K562 (cell line): Measurements from ENCODE around the gene GNG14. TPM values are rescaled to one million over a fixed set of nuclear protein-coding genes. Genes with fewer than 3 reads are reported as not detected.

Experiments used
- SLC30A9 ChIP-seq: fragments of 250-450 bp; sonication (Bioruptor Pico); IDR thresholded peaks from 2 replicates; pipeline ENCODE4 v1.8.0; 2022; ENCODE audit warnings: mild to moderate bottlenecking, moderate library complexity
- SMC3 ChIP-seq: conservative IDR thresholded peaks from 2 replicates; pipeline ENCODE4 v1.6.1; 2011; ENCODE audit warnings: low read depth, low read length, improper control_type of control experiment; ENCODE audit not compliant: insufficient read depth
- ZNF224 ChIP-seq: sonication (generic); formaldehyde crosslinking; IDR thresholded peaks from 2 replicates; pipeline ENCODE4 v1.8.0; 2022; ENCODE audit warnings: mild to moderate bottlenecking, missing genetic modification reagents
- ZZZ3 ChIP-seq: fragments of 450-650 bp; IDR thresholded peaks from 2 replicates; pipeline ENCODE4 v1.6.1; 2016; ENCODE audit warnings: antibody characterized with exemption, mild to moderate bottlenecking, moderate library complexity
- polyA plus RNA-seq, 8 experiments: library from polyadenylated mRNA; depleted of rRNA in 4 of 8; stranded (reverse) in 5 of 8; unstranded in 3 of 8; fragments of >200 nt; fragmentation: Nextera tagmentation in 2 of 8; fragmentation: Illumina TruSeq in 1 of 8; extraction: Ambion mirVana in 2 of 8; extraction: Trizol in 1 of 8; gene quantifications; 2 replicates each; pipeline versions ENCODE4 v1.2.1 to v1.2.3, GENCODE V29; 2011 to 2014; ENCODE audit warnings: inconsistent platforms in 1 of 8, missing spikeins in 1 of 8
- total RNA-seq, 7 experiments: library from RNA; depleted of rRNA in 6 of 7; stranded (reverse); fragments of >200 nt in 6 of 7; fragmentation: Illumina TruSeq in 2 of 7; extraction: Trizol in 2 of 7; gene quantifications; 2 replicates each; pipeline versions ENCODE4 v1.2.1 to v1.2.3, GENCODE V29; 2011 to 2021; ENCODE audit warnings: low replicate concordance in 1 of 7
- TF ChIP-seq, protein P1 (sequence below): fragments of 450-650 bp; IDR thresholded peaks from 2 replicates; pipeline ENCODE4 v1.6.1; 2018; ENCODE audit not compliant: partially characterized antibody
- TF ChIP-seq, protein P2 (sequence below): fragments of 200-600 bp; sonication (generic); IDR thresholded peaks from one replicate; pipeline ENCODE4 v1.6.1; 2012; ENCODE audit warnings: mild to moderate bottlenecking, low read depth, low read length, inconsistent platforms
- TF ChIP-seq, protein P3 (sequence below): fragments of 450-650 bp; formaldehyde crosslinking; IDR thresholded peaks from 2 replicates; pipeline ENCODE4 v1.4.0; 2020; ENCODE audit warnings: mild to moderate bottlenecking, mixed read lengths
- TF ChIP-seq, protein P4 (sequence below): sonication (generic); formaldehyde crosslinking; IDR thresholded peaks from 2 replicates; pipeline ENCODE4 v1.9.0; 2022; ENCODE audit warnings: mild to moderate bottlenecking, missing genetic modification reagents

Gene GNG14
- total and polyA plus RNA-seq, 9 of the 15 experiments (the other 6 are each of a cell fraction or from before 2014, with no cell fraction given) = not detected

DNA sequence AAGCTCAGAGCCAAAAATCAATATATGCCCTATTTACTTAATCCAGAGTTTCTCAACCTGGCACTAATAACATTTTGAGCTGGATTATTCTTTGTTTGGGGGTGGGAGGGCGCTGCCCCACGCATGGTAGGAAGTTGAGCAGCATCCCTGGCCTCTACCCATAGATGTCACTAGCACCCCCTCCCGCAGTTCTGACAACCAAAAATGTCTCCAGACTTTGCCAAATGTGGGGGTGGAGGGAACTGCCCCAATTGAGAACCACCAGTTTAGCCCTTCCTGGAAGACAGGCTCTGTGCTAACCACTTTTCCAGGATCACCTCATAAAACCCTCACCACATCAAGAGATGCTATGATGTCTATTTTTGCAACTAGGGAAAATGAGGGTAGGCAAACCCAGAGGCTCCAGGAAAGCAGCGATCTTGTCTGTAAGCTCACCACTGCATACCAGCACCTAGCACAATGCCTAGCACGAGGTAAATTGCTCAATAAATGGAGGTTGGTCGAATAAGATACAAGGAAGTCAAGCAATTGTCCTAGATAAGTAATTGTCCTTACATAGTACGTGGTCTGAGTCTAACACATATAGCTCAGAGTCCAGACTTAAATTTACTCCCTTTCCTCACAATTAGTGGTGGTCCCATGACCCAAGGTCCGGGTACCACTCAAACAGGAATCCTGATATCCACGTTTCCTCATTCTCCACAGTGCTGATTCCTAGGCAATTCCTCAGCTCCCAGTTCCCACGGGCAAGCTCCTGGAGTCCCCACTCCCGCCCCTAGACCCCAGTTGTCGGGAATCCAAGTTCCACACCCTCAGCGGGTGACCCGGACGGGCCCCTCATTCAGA lies 45.8 kb downstream of the GNG14 start (continued):
- TF ChIP-seq ZZZ3 (no peak), ZNF224 (CRISPR knock-in tag) (no peak), SMC3 (no peak), SLC30A9 (CRISPR knock-in tag) (no peak)
- TF ChIP-seq, protein P1, sequence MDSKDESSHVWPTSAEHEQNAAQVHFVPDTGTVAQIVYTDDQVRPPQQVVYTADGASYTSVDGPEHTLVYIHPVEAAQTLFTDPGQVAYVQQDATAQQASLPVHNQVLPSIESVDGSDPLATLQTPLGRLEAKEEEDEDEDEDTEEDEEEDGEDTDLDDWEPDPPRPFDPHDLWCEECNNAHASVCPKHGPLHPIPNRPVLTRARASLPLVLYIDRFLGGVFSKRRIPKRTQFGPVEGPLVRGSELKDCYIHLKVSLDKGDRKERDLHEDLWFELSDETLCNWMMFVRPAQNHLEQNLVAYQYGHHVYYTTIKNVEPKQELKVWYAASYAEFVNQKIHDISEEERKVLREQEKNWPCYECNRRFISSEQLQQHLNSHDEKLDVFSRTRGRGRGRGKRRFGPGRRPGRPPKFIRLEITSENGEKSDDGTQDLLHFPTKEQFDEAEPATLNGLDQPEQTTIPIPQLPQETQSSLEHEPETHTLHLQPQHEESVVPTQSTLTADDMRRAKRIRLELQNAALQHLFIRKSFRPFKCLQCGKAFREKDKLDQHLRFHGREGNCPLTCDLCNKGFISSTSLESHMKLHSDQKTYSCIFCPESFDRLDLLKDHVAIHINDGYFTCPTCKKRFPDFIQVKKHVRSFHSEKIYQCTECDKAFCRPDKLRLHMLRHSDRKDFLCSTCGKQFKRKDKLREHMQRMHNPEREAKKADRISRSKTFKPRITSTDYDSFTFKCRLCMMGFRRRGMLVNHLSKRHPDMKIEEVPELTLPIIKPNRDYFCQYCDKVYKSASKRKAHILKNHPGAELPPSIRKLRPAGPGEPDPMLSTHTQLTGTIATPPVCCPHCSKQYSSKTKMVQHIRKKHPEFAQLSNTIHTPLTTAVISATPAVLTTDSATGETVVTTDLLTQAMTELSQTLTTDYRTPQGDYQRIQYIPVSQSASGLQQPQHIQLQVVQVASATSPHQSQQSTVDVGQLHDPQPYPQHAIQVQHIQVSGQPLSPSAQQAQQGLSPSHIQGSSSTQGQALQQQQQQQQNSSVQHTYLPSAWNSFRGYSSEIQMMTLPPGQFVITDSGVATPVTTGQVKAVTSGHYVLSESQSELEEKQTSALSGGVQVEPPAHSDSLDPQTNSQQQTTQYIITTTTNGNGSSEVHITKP = peak; percentile 56
- TF ChIP-seq, protein P2, sequence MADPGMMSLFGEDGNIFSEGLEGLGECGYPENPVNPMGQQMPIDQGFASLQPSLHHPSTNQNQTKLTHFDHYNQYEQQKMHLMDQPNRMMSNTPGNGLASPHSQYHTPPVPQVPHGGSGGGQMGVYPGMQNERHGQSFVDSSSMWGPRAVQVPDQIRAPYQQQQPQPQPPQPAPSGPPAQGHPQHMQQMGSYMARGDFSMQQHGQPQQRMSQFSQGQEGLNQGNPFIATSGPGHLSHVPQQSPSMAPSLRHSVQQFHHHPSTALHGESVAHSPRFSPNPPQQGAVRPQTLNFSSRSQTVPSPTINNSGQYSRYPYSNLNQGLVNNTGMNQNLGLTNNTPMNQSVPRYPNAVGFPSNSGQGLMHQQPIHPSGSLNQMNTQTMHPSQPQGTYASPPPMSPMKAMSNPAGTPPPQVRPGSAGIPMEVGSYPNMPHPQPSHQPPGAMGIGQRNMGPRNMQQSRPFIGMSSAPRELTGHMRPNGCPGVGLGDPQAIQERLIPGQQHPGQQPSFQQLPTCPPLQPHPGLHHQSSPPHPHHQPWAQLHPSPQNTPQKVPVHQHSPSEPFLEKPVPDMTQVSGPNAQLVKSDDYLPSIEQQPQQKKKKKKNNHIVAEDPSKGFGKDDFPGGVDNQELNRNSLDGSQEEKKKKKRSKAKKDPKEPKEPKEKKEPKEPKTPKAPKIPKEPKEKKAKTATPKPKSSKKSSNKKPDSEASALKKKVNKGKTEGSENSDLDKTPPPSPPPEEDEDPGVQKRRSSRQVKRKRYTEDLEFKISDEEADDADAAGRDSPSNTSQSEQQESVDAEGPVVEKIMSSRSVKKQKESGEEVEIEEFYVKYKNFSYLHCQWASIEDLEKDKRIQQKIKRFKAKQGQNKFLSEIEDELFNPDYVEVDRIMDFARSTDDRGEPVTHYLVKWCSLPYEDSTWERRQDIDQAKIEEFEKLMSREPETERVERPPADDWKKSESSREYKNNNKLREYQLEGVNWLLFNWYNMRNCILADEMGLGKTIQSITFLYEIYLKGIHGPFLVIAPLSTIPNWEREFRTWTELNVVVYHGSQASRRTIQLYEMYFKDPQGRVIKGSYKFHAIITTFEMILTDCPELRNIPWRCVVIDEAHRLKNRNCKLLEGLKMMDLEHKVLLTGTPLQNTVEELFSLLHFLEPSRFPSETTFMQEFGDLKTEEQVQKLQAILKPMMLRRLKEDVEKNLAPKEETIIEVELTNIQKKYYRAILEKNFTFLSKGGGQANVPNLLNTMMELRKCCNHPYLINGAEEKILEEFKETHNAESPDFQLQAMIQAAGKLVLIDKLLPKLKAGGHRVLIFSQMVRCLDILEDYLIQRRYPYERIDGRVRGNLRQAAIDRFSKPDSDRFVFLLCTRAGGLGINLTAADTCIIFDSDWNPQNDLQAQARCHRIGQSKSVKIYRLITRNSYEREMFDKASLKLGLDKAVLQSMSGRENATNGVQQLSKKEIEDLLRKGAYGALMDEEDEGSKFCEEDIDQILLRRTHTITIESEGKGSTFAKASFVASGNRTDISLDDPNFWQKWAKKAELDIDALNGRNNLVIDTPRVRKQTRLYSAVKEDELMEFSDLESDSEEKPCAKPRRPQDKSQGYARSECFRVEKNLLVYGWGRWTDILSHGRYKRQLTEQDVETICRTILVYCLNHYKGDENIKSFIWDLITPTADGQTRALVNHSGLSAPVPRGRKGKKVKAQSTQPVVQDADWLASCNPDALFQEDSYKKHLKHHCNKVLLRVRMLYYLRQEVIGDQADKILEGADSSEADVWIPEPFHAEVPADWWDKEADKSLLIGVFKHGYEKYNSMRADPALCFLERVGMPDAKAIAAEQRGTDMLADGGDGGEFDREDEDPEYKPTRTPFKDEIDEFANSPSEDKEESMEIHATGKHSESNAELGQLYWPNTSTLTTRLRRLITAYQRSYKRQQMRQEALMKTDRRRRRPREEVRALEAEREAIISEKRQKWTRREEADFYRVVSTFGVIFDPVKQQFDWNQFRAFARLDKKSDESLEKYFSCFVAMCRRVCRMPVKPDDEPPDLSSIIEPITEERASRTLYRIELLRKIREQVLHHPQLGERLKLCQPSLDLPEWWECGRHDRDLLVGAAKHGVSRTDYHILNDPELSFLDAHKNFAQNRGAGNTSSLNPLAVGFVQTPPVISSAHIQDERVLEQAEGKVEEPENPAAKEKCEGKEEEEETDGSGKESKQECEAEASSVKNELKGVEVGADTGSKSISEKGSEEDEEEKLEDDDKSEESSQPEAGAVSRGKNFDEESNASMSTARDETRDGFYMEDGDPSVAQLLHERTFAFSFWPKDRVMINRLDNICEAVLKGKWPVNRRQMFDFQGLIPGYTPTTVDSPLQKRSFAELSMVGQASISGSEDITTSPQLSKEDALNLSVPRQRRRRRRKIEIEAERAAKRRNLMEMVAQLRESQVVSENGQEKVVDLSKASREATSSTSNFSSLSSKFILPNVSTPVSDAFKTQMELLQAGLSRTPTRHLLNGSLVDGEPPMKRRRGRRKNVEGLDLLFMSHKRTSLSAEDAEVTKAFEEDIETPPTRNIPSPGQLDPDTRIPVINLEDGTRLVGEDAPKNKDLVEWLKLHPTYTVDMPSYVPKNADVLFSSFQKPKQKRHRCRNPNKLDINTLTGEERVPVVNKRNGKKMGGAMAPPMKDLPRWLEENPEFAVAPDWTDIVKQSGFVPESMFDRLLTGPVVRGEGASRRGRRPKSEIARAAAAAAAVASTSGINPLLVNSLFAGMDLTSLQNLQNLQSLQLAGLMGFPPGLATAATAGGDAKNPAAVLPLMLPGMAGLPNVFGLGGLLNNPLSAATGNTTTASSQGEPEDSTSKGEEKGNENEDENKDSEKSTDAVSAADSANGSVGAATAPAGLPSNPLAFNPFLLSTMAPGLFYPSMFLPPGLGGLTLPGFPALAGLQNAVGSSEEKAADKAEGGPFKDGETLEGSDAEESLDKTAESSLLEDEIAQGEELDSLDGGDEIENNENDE = no peak
- TF ChIP-seq, protein P3, sequence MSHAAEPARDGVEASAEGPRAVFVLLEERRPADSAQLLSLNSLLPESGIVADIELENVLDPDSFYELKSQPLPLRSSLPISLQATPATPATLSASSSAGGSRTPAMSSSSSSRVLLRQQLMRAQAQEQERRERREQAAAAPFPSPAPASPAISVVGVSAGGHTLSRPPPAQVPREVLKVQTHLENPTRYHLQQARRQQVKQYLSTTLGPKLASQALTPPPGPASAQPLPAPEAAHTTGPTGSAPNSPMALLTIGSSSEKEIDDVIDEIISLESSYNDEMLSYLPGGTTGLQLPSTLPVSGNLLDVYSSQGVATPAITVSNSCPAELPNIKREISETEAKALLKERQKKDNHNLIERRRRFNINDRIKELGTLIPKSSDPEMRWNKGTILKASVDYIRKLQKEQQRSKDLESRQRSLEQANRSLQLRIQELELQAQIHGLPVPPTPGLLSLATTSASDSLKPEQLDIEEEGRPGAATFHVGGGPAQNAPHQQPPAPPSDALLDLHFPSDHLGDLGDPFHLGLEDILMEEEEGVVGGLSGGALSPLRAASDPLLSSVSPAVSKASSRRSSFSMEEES (CRISPR knock-in tag) = no peak
- TF ChIP-seq, protein P4, sequence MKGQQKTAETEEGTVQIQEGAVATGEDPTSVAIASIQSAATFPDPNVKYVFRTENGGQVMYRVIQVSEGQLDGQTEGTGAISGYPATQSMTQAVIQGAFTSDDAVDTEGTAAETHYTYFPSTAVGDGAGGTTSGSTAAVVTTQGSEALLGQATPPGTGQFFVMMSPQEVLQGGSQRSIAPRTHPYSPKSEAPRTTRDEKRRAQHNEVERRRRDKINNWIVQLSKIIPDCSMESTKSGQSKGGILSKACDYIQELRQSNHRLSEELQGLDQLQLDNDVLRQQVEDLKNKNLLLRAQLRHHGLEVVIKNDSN (CRISPR knock-in tag) = no peak
